HG02840 (cell line): ENCODE measurements around the gene RTL1.

Source experiments
- ATAC-seq: cut with Tn5 transposase; IDR thresholded peaks from one replicate; pipeline ENCODE4 v1.9.1; 2021; ENCODE audit warnings: mild to moderate bottlenecking, moderate library complexity, moderate number of reproducible peaks; ENCODE audit not compliant: unreplicated experiment, low FRiP score

Gene RTL1

GRCh38 chr14:100854435-100854834 lies 49.1 kb downstream of the RTL1 start:
- ATAC-seq = no peak

- ATAC-seq = no peak
Measured at GRCh38 chr14:100851946-100852620, 51.4 kb downstream of the RTL1 start.

- no peak for ATAC-seq
Measured at GRCh38 chr14:100851586-100851916, 52.0 kb downstream of the RTL1 start.

- ATAC-seq = no peak
Measured at GRCh38 chr14:100850841-100851585, 52.5 kb downstream of the RTL1 start.

- no peak for ATAC-seq
Measured at GRCh38 chr14:100849115-100849781, 54.3 kb downstream of the RTL1 start.

GRCh38 chr14:100846309-100846859 lies 57.1 kb downstream of the RTL1 start:
- ATAC-seq = no peak

GRCh38 chr14:100845341-100845740 lies 58.2 kb downstream of the RTL1 start:
- ATAC-seq = no peak

- ATAC-seq = no peak
Measured at GRCh38 chr14:100844846-100845245, 58.7 kb downstream of the RTL1 start.

GRCh38 chr14:100844421-100844820 lies 59.1 kb downstream of the RTL1 start:
- no peak for ATAC-seq

- ATAC-seq = no peak
Measured at GRCh38 chr14:100844082-100844408, 59.5 kb downstream of the RTL1 start.

GRCh38 chr14:100842799-100843198 lies 60.7 kb downstream of the RTL1 start:
- ATAC-seq = no peak

- no peak for ATAC-seq
Measured at GRCh38 chr14:100841761-100842403, 61.6 kb downstream of the RTL1 start.

- ATAC-seq = no peak
Measured at GRCh38 chr14:100841066-100841760, 62.3 kb downstream of the RTL1 start.

GRCh38 chr14:100840286-100841065 lies 63.0 kb downstream of the RTL1 start:
- ATAC-seq = no peak

- no peak for ATAC-seq
Measured at GRCh38 chr14:100839681-100840111, 63.8 kb downstream of the RTL1 start.

- ATAC-seq = no peak
Measured at GRCh38 chr14:100839315-100839585, 64.3 kb downstream of the RTL1 start.

- no peak for ATAC-seq
Measured at GRCh38 chr14:100838493-100839314, 64.8 kb downstream of the RTL1 start.

GRCh38 chr14:100837805-100838350 lies 65.6 kb downstream of the RTL1 start:
- ATAC-seq = no peak
